NCI-H128 (cell line): ENCODE measurements around the gene ZNF467.

ENCODE experiments used
- DNase-seq: peaks from one replicate; lab custom pipeline; 2025; ENCODE audit not compliant: unreplicated experiment; lab: John Stamatoyannopoulos, UW

ZNF467 gene, protein sequence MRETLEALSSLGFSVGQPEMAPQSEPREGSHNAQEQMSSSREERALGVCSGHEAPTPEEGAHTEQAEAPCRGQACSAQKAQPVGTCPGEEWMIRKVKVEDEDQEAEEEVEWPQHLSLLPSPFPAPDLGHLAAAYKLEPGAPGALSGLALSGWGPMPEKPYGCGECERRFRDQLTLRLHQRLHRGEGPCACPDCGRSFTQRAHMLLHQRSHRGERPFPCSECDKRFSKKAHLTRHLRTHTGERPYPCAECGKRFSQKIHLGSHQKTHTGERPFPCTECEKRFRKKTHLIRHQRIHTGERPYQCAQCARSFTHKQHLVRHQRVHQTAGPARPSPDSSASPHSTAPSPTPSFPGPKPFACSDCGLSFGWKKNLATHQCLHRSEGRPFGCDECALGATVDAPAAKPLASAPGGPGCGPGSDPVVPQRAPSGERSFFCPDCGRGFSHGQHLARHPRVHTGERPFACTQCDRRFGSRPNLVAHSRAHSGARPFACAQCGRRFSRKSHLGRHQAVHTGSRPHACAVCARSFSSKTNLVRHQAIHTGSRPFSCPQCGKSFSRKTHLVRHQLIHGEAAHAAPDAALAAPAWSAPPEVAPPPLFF

DNA sequence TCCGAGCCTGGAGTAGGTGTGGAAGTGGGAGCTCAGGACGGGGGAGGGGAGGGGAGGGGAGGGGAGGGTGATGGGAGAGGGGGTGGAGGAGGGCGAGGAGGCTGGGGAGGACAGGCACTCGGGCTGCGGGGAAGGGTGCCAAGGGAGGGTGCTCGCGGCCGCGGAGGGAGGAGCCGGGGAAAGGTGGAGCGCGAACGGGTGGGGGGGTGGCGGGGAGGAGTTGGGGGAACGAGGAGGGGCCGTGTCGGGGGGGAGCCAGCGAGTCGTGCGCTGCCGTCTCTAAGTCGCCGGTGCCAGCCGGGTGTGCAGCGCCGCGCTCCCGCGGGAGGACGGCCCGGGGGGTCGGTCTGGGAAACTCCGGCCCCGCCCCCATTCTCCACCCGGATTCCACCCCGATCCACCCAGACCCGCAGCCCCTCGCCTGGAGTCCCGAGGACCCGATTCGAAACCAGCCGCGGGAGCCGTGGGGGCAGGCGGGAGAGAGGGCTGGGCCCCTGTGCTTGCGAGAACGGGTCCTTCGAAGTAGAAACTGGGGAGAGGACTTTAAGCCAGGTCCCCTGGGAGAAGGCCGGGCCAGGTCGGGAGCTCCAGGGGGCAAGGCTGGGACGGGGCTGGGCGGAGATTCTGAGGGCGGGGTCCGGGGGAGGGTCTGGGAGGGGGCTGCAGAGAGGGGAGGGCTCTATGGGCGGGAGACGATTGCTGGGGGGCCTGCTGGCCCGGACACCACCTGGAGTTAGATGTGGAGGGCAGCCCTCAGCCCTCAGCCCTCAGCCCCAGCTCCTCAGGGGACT is at the start of gene ZNF467:
Gene ZNF467, minus strand, starts transcription at position 143 of the 791 bp plus-strand sequence. CDS start 2,556 bp downstream, outside the sequence.
- DNase-seq = no peak

DNA sequence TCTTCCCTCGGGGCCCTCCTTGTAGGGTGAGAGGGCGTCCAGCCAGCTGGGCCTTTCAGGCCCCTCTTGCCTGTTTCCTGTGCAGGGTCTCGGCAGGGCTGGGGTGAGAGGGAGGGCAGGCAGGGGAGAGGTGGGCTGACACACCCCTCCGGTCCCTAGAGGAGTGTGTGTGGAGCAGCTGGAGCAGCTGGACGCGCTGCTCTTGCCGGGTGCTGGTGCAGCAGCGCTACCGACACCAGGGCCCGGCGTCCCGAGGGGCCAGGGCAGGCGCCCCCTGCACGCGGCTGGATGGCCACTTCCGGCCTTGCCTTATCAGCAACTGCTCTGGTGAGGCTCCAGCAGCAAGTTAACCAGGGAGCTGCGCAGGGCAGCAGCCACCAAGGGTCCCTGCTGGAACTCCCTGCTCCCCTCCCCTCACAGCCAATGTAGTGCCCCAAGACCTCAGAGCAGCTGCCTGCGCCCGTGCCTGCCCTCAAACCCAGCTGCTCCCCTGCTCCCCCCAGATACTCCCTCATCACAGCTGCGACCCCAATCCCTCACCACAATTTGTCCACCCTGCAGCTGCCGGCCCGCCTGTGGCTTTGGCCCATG is 49.1 kb upstream of the ZNF467 start:
- no peak for DNase-seq

GRCh38 chr7:149821191-149822148 is 48.1 kb upstream of the ZNF467 start:
- no peak for DNase-seq

DNA sequence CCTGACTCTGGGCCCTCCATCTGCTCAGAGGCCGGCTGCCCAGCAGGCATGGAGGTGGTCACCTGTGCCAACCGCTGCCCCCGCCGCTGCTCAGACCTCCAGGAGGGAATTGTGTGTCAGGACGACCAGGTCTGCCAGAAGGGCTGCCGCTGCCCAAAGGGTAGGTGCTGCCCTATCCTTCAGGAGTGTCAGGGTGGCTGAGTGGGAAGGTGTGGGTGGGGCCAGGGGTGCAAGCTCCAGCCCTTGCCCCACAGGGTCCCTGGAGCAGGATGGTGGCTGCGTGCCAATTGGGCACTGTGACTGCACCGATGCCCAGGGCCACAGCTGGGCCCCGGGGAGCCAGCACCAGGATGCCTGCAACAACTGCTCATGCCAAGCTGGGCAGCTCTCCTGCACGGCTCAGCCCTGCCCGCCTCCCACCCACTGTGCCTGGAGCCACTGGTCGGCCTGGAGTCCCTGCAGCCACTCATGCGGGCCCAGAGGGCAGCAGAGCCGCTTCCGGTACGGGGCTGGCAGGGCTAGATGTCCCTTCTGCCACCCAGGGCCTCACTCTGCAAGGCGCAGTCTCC is 47.3 kb upstream of the ZNF467 start:
- no peak for DNase-seq

DNA sequence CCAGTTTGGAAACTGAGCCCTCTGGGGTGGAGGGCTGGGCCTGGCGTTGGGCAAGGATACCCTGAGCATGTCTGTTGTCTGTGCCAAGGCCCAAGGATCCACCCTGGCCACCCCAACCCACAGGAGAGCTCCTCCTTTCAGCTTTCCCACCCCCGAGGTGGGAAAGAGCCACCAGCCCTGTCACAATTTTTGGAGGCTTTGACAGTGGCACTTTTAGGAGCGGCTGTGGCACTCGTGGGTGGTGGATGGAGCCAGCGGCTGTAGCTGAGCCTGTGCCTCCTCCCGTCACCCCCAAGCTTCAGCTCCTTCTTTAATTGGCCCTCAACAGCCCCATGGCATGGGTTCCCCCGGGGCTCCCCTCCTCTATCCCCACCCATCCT is 46.6 kb upstream of the ZNF467 start:
- no peak for DNase-seq

DNA sequence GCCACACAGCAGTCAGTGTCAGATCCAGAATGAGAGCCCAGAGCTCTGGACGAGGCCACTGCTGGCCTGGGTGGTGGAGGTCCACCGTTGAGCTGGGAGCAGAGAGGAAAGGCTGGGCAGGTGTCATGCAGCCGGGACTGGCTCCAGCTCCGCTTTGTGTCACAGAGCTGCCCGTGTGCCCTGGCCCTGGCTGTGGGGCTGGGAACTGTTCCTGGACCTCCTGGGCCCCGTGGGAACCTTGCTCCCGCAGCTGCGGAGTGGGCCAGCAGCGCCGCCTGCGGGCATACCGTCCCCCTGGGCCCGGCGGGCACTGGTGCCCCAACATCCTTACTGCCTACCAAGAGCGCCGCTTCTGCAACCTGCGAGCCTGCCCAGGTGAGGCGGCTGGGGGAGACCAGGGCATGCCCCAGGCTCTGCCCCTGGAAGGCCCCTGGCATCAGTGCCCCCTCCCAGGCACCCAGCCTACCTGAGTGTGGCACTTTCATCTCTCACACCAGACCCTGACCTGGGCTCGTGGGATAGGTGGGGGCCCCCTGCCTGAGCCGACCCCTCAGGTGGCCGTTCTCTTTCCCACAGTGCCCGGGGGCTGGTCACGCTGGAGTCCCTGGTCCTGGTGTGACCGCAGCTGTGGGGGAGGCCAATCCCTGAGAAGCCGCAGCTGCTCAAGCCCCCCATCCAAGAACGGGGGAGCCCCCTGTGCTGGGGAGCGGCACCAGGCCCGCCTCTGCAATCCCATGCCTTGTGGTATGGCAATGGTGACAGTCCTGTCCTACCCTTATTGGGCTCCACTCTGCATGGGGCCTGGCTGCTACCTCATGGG is 46.0 kb upstream of the ZNF467 start:
- no peak for DNase-seq

GRCh38 chr7:149818536-149818840 is 45.1 kb upstream of the ZNF467 start:
- DNase-seq = no peak

- DNase-seq = no peak
These were observed 44.6 kb upstream of the ZNF467 start for GRCh38 chr7:149817836-149818535.

- no peak for DNase-seq
These were observed 43.9 kb upstream of the ZNF467 start for GRCh38 chr7:149817301-149817771.

DNA sequence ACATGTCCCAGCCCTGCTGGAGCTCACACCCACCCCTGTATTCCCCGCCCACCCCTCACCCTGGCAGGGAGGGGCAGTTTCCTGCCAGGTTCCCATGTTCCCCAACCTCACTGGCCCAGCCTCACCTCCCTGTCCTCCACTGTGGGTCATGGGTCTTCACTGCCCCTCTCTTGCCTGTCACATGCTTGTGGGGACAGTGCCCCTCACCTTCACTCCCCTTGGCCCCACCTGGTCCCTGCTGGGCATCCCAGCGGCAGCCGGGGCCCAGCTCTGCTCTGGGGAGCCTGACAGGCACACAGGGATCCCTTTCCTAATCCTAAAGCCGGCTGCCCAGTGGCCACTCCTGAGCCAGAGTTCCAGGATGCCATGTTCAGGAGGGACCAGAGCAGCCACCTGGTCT is 43.4 kb upstream of the ZNF467 start:
- no peak for DNase-seq

- no peak for DNase-seq
These were observed 42.9 kb upstream of the ZNF467 start for GRCh38 chr7:149816267-149816751.

GRCh38 chr7:149815661-149816266 is 42.4 kb upstream of the ZNF467 start:
- no peak for DNase-seq

- no peak for DNase-seq
These were observed 41.7 kb upstream of the ZNF467 start for GRCh38 chr7:149815121-149815520.

- no peak for DNase-seq
These were observed 41.1 kb upstream of the ZNF467 start for GRCh38 chr7:149814494-149814893.

DNA sequence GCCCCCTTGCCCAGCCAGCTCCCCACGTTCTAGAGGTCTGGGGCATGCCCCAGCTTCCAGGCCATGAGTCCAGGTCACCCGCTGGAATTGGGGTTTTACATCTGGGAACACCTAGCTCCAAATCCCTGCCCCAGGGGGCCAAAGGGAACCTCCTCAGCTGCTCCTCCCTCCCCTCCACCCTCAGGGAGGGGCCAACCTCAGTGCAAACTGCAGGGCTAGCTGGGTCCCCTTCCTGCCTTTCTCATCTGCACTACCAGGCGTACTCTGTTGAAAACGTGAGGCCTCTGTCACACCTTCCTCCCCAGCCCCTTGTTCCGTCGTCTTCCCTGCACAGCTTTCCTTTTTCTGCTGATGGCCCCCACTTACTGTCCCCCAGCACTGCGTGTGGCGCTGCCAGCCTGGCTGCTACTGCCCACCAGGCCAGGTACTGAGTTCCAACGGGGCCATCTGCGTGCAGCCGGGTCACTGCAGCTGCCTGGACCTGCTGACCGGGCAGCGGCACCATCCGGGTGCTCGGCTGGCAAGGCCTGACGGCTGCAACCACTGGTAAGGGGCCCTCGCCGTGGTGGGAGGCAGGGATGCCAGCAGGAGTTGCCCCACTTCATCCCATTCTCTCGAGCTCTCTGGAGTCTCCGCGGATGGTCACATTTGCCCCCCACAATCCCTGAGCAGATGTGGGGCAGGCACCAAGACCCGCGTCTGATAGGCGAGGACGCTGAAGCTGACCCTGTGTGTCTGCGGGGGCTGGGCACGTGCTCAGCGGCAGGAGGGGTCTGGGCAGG is 40.1 kb upstream of the ZNF467 start:
- DNase-seq = no peak

- no peak for DNase-seq
These were observed 38.6 kb upstream of the ZNF467 start for GRCh38 chr7:149811831-149812490.

DNA sequence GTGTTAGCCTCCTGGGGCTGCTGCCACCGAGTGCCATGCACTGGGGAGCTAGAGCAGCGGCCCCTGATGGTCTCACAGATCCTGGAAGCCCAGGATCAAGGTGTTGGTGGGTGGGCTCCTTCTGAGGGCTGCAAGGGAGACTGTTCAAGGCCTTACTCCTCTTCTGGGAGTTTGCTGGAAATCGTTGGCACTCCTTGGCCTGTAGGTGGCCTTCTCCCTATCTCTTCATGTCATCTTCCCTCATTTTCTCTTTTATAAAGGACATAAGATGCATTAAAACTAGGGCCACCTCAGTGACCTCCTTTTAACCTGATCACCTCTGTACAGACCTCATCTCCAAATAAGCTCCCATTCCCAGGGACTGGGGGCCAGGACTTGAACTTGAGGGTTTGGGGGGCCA is 37.8 kb upstream of the ZNF467 start:
- DNase-seq = no peak
